Measurements from ENCODE around the gene RALGAPA1.

DNA sequence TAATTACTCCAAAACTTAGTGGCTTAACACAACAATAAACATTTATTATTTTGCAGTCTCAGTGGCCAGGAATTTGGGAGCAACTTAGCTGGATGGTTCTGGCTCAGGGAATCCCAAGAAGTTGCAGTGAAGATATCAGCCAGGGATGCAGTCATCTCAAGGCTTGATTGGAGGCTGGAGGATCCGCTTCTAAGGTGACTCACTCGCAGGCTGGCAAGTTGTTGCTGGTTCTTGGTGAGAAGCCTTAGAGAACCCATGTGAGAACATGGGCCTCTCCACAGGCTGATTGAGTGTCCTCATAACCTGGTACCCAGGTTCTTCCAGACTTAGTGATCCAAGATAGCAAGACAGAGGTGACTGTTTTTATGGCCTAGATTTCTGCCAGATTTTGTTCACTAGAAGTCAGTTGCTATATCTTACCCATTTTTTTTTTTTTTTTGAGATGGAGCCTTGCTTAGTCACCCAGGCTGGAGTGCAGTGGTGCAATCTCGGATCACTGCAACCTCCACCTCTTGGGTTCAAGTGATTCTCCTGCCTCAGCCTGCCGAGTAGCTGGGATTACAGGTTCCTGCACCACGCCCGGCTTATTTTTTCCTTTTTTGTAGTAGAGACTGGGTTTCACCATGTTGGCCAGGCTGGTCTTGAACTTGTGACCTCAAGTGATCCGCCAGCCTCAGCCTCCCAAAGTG lies 49.6 kb upstream of the RALGAPA1 start:
- TF ChIP-seq, protein P1, sequence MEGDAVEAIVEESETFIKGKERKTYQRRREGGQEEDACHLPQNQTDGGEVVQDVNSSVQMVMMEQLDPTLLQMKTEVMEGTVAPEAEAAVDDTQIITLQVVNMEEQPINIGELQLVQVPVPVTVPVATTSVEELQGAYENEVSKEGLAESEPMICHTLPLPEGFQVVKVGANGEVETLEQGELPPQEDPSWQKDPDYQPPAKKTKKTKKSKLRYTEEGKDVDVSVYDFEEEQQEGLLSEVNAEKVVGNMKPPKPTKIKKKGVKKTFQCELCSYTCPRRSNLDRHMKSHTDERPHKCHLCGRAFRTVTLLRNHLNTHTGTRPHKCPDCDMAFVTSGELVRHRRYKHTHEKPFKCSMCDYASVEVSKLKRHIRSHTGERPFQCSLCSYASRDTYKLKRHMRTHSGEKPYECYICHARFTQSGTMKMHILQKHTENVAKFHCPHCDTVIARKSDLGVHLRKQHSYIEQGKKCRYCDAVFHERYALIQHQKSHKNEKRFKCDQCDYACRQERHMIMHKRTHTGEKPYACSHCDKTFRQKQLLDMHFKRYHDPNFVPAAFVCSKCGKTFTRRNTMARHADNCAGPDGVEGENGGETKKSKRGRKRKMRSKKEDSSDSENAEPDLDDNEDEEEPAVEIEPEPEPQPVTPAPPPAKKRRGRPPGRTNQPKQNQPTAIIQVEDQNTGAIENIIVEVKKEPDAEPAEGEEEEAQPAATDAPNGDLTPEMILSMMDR (optimal IDR thresholded peaks at IDR 0.05 in 1 of 3, IDR thresholded peaks at IDR 0.05 in 1 of 3, conservative IDR thresholded peaks at IDR 0.05 in 1 of 3; ENCODE audit: extremely low read depth in 1 of 3, insufficient read depth in 2 of 3, low read length in 3 of 3) = no peak
- no peak for TF ChIP-seq EZH2 (IDR thresholded peaks at IDR 0.05; ENCODE audit: low read length)
